Esophagus mucosa (tissue), 1 donor: Measurements from ENCODE around the gene BAG5. TPM values are rescaled to one million over a fixed set of nuclear protein-coding genes. Genes with fewer than 3 reads are reported as not detected.

Experiments
- ATAC-seq: fragments of 200-7000 bp; cut with Tn5 transposase; one replicate; pipeline ENCODE4 v1.9.1; 2020
- total RNA-seq: library from RNA; stranded (reverse); gene quantifications from one replicate; pipeline ENCODE4 v1.2.4, GENCODE V29; 2023
- donor health status: DM: yes; HTN: yes; CAD: no.

Gene BAG5
- total RNA-seq, 1 donor from 2014 or later, result 23.6 TPM

DNA sequence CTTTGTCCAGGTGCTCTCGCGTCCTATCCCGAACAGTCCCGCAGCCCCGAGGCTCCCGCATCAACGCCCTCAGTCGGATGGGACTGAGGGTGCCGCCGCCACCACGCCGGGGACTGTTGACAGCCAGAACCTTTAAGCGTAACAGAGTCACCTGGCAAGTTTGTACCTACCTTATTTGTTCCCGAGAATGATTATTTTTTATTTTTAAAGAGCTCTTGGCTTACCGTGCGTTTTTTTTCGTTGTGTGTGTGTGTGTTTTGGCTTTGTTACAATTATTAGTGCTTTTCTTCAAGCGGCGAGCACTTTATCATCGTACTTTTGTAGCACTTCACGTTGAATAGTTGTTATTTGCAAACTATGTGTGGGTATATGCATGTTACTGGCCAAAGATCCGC lies 766 bp upstream of the BAG5 start:
- ATAC-seq, result no peak

- ATAC-seq, result peak; percentile 68
Measured at GRCh38 chr14:103562179-103562428, 353 bp downstream of the BAG5 start.

GRCh38 chr14:103561381-103562178 lies 877 bp downstream of the BAG5 start:
- peak; percentile 73 for ATAC-seq

DNA sequence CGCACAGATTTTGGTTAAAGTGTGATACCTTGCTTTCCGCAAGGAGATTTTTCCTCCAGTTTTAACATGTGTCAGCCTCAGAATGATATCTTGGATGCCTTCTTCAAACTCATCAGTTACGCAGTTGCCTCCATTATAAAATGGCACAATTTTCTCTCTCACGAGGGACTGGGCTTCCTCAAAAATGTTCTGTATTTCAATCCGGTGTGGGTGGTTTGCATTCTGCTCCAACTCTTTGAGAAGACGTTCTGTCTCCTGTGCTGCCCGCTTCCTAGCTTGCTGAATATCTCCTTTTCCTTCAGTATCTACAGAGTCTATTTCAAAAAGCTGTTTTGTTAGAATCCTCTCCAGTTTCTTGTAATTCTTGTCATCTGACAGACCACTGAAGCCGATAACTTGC lies 1.8 kb downstream of the BAG5 start:
- no peak for ATAC-seq

- ATAC-seq, result no peak
Measured at GRCh38 chr14:103559766-103560165, 2.7 kb downstream of the BAG5 start.

- no peak for ATAC-seq
Measured at GRCh38 chr14:103558071-103558882, 4.2 kb downstream of the BAG5 start.

DNA sequence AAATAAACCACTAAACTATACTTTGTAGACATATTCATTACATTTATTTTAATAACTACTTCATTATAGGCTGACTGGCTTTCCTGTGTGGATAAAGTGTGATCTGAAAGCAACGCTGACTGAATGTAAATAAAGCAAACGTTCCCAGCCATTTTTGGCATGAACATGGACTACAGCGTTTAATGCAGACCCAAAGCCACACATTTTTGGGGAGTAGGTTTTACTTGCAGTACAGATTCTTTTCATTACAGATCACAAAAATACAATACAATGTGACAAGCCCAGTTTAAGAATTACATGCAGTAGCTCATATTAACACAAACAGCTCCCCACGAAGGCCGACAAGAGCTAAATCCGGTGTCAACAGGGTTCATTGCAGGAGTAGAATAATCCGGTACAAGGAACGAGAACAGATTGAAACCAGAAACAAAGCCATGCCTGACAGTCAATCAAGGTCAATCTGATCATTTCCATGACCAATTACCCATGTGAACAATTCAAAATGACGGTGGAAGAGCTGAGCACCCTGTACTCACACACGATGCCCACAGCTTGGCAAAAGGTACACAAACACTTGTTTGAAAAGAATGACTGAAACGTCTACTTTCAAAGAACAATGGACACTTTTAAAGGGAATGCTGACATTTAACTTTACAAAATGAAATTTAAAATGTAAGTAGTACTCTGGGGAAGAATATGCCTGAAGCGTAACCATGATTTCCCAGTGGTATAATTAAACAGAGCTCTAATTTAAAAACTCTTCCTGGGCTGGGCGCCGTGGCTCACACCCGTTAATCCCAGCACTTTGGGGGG lies 5.3 kb downstream of the BAG5 start:
- ATAC-seq, result no peak

- peak; percentile 8 for ATAC-seq
Measured at GRCh38 chr14:103555559-103556337, 6.7 kb downstream of the BAG5 start.

DNA sequence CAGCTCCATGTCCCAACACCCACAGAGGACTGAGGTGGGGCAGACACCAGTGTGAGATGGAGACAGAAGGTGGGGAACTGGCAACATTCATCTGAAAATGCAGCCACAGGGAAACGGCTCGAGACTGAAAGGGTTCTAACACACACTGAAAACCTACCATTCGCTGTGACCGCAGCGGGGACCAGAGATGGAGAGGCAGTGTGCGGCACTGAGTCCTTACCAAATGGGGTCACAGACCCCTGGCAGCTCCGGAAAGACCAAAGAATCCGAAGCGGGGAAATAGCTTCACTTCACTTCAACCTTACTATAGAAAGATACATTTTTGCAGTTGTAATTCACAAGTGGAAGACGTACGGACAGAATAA lies 9.6 kb downstream of the BAG5 start:
- no peak for ATAC-seq

GRCh38 chr14:103552011-103552845 lies 10.2 kb downstream of the BAG5 start:
- no peak for ATAC-seq

DNA sequence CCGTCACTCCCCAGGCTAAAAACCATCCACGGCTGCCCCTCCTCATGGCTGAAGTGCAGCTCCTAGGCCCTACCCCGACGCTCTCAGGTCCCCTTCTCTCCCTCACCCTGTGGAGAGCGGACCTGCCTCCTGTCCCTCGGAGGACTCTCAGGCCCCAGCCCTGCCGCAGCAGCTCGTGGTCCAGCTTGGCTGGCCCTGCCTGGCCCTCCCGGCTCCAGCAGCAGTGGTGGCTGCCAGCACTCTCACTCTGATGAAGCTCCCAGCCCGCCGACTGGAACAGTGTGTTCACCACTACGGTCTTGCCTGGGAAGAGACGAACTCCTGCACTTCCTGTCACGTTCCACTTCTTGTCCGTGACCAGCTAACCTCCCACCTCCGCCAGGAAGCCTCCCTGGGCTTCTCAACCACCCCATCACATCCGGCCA lies 11.1 kb downstream of the BAG5 start:
- no peak for ATAC-seq

DNA sequence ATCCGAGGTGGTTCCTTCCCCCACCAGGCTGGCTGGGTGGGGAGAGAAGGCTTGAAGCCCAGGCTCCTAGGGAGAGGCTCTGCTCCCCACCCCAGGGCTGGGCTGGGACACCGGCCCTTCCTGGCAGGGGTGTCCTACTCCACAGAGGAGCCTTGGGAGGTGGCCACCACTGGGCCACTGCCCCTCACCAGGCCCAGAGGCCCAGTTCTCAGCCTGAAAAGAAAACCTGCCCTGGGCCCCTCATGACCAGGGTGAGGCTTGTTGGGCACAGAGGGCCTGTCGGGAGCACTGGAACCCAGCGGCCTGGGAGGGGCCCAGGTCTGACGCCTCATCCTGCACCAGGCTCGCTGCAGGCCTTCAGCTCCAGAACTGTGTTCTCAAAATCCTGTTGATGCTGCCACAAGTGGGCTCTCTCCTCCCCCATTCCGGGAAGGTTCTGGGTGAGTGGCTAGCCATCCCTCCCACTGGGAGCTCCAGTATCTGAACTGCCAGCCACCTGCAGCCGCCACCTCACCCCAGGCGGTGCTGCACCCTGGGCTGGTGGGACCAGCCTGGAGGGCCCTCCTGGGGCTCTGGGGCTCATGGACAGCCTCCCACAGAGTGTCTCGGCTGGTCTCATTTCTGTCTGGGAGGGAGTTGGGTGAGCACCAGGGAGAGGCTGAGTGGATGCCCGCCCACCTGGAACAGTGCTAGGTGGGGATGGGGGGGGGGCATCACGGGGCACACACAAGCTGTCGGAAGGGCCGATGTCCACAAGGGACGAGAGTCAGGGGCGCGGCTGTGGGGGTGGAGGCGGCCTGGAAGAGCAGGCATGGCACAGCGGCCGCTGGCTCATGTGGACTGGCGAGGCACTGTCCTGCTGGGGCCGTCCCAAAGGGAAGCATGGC lies 11.8 kb downstream of the BAG5 start:
- no peak for ATAC-seq

- ATAC-seq, result no peak
Measured at GRCh38 chr14:103549361-103550311, 12.8 kb downstream of the BAG5 start.

DNA sequence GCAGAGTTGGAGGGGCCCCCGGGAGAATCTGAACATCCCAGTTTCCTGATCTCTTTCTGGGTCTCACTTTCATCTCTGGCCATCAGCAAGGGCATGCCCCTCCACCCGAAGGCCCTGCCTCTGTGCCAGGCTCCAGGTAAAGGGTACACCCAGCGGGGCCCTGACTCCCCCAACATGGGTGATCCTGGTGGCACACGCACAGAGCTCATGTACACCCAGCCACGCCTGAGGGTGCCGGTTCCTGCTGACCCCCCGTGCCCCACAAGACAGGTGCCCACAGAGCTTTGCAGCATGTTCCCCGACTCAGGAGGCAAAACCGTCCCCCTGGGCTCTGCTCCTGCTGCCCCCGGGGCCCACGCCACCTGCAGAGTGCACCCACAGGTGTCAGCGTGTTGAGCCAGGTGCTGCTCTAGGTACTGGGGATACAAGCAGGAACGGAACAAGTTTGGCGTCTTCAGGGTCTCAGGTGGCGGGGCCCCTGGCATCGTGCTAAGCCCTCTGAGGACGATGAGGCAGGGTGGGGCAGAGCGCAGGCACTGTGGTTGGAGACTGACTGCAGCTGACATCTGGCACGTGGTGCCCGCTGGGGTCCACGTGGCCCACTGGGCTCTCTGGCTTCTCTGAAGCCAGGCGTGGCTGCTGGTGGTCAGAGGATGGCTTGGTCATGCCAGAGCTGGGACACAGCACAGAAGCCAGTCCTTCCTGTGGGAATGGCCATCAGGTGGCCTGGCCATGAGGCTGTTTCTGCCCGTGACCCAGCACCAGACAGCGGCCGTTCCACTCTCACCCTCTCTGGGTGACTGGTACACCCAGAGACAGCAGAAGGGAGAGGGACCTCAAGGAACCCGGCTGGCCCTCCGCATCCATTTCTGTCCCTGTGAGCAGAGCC lies 13.8 kb downstream of the BAG5 start:
- ATAC-seq, result no peak

DNA sequence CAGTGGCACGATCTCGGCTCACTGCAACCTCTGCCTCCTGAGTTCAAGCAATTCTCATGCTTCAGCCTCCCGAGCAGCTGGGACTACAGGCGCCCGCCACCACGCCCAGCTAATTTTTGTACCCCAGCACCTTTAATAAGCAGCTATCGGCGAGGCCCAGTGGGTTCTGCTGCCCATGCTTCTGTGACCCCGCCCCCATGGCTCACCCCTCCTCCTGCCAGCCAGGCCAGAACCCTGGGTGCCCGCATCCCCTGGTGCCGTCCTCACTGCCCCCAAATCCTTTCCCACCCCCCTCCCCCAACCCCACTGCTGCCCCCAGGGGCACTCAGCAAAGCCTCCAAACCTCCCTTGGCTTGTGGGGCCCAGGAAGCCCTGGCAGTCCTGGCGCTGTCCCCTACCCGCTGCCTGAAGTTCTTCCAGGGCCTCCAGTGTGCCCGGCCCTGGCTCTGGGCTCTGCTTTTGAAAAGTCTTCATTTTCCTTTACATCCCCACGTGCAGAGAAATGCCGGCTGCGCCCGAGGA lies 14.5 kb downstream of the BAG5 start:
- ATAC-seq, result no peak

GRCh38 chr14:103547455-103547940 lies 15.0 kb downstream of the BAG5 start:
- no peak for ATAC-seq

- ATAC-seq, result peak; percentile 41
Measured at GRCh38 chr14:103546652-103547454, 15.6 kb downstream of the BAG5 start.
